Adrenal gland (tissue), 12 donors: ENCODE results near the gene ZXDC. TPM values are rescaled to one million over a fixed set of nuclear protein-coding genes. Genes with fewer than 3 reads are reported as not detected.

Source experiments
- DNase-seq, 7 donors: peaks; one replicate each; pipeline ENCODE4 v3.0.0-alpha.2; 2019 to 2020
- H3K27ac ChIP-seq, 5 donors: fragments of 200-600 bp; sonication (generic) in 4 of 5; 1 replicate in 3 of 5; 2 replicates in 2 of 5; pipeline versions ENCODE4 v1.5.1 to v1.8.0; 2016 to 2020; ENCODE audit warnings: mild to moderate bottlenecking in 1 of 5
- H3K27me3 ChIP-seq: fragments of 200-600 bp; 2 replicates; pipeline ENCODE4 v1.8.0; 2021
- H3K36me3 ChIP-seq, 2 donors: fragments of 200-600 bp; replicated peaks in 1 of 2; 1 replicate in 1 of 2; 2 replicates in 1 of 2; pipeline versions ENCODE4 v1.5.1 to v1.8.0; 2018 to 2022
- H3K4me1 ChIP-seq, 2 donors: fragments of 200-600 bp; replicated peaks in 1 of 2; 1 replicate in 1 of 2; 2 replicates in 1 of 2; pipeline versions ENCODE4 v1.5.1 to v1.8.0; 2018 to 2021
- H3K4me3 ChIP-seq, 4 donors: fragments of 200-600 bp; sonication (generic) in 3 of 4; one replicate each; pipeline ENCODE4 v1.5.1; 2016 to 2018
- H3K9me3 ChIP-seq, 3 donors: fragments of 200-600 bp; sonication (generic) in 1 of 3; replicated peaks in 1 of 3; 1 replicate in 2 of 3; 2 replicates in 1 of 3; pipeline versions ENCODE4 v1.5.1 to v1.8.0; 2016 to 2021
- POLR2A ChIP-seq, 2 donors: fragments of 450-650 bp; IDR thresholded peaks; one replicate each; pipeline ENCODE4 v1.6.1; 2017; ENCODE audit warnings: antibody characterized with exemption in 2 of 2, mild to moderate bottlenecking in 2 of 2, moderate library complexity in 1 of 2
- WGBS, 4 donors: extraction: QIAGEN DNeasy Blood & Tissue Kit in 2 of 4; methylation state at CpG; one replicate each; pipeline versions ENCODE4 v1.1.5 to v1.1.7; 2013 to 2017; 5-methylcytosine and 5-hydroxymethylcytosine counted together
- intact Hi-C, 2 donors: fragments of 100-400 bp; cut with DNase I; formaldehyde crosslinking; loops; one replicate each; pipeline versions ENCODE4 v1.14.1 to v1.15.0; 2022 to 2023
- polyA plus RNA-seq, 3 donors: library from polyadenylated mRNA; stranded (reverse); fragments of 200-250 nt in 2 of 3; fragments of 350-450 nt in 1 of 3; fragmentation: Illumina TruSeq in 1 of 3; extraction: RNeasy Lipid Tissue Mini Kit (QIAGEN cat#74804) in 1 of 3; gene quantifications; one replicate each; pipeline ENCODE4 v1.2.3, GENCODE V29; 2013 to 2014
- total RNA-seq, 9 donors: library from RNA; depleted of rRNA in 4 of 9; stranded (reverse); fragments of >200 nt in 4 of 9; fragments of 120-200 nt in 1 of 9; fragmentation: NEBNext Ultra II Directional in 1 of 9; extraction: Animal tissue kit (Norgen Biotek cat#: 25700) in 1 of 9; gene quantifications; one replicate each; pipeline versions ENCODE4 v1.1.0 to v1.2.4, GENCODE V29; 2013 to 2023
- TF ChIP-seq, protein P1 (sequence below), 6 experiments: fragments of 450-650 bp in 4 of 6; fragments of 200-600 bp in 2 of 6; sonication (generic) in 1 of 6; IDR thresholded peaks; 1 replicate in 5 of 6; 2 replicates in 1 of 6; pipeline versions ENCODE4 v1.5.1 to v1.8.0; 2016 to 2021; ENCODE audit warnings: antibody characterized with exemption in 6 of 6, mild to moderate bottlenecking in 2 of 6, moderate library complexity in 1 of 6
- donor health status: healthy with polysubstance abuse.
- donor health status: Bipolar disorder and iron deficiency.
- donor health status: DM: yes; HTN: yes; CAD: no.
- donor health status: DM: no; HTN: no; CAD: no.
- donor health status: DM: no; HTN: no; CAD: no.
- donor health status: DM: yes; HTN: yes; CAD: no.

ZXDC gene
- total and polyA plus RNA-seq, 12 donors = 16.4 to 45.2 (median 30.3) TPM

DNA sequence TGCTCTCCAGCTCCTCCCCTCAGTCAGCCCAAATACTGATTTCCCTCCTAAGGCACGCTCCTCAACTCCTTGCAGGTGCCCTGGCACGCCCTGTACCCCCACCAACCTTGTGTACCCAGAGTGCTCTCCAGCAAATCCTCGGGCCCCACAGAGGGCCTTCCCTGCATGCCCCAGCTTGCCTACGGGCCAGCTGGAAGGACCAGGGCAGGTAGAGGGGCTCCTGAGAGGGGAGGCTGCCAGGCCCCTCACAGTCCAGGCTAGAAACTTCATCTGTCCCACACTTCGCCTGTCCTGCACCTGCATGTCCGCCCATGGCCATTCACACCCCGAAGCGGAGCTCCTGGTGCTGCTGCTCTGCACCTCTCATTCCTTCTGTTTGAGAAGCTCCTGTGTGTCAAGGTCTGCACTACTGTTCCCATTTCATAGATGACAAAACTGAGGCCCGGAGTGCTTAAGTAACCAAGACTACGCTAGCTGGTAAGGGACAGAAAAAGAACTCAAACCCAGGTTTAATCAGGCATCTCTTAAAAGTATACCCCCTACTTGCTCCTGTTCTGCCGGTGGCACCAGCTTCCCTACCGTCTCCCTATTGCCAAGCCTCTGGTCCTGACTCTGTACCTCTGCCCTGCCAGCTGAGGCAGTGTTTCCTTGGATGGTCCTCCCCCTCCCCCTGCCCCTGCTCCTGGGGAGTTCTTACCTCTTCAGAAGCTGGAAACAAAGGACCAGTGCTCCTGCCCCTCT, 35.6 kb downstream of the ZXDC start:
- intact Hi-C loops = no loop called here
- no peaks in the 10 kb centered on the region for H3K4me1 ChIP-seq
- no peak for TF ChIP-seq POLR2A (IDR thresholded peaks at IDR 0.05)
- TF ChIP-seq, protein P1, sequence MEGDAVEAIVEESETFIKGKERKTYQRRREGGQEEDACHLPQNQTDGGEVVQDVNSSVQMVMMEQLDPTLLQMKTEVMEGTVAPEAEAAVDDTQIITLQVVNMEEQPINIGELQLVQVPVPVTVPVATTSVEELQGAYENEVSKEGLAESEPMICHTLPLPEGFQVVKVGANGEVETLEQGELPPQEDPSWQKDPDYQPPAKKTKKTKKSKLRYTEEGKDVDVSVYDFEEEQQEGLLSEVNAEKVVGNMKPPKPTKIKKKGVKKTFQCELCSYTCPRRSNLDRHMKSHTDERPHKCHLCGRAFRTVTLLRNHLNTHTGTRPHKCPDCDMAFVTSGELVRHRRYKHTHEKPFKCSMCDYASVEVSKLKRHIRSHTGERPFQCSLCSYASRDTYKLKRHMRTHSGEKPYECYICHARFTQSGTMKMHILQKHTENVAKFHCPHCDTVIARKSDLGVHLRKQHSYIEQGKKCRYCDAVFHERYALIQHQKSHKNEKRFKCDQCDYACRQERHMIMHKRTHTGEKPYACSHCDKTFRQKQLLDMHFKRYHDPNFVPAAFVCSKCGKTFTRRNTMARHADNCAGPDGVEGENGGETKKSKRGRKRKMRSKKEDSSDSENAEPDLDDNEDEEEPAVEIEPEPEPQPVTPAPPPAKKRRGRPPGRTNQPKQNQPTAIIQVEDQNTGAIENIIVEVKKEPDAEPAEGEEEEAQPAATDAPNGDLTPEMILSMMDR (IDR thresholded peaks at IDR 0.05) = no peak
- no peaks in the 10 kb centered on the region for H3K27me3 ChIP-seq
- H3K4me3 ChIP-seq = no peak overlapping the region
- H3K27ac ChIP-seq = no peak overlapping the region
- H3K9me3 ChIP-seq = no peaks in the 10 kb centered on the region
- peak in 2 of 7 donors; percentile 6 to 37 for DNase-seq
- 90 to 99% (median 95%) methylated on average over 10 to 12 of the region's 12 CpGs for WGBS, 4 donors
- peaks cover 0 to 32% of the 10 kb centered on the region in 2 donors for H3K36me3 ChIP-seq

DNA sequence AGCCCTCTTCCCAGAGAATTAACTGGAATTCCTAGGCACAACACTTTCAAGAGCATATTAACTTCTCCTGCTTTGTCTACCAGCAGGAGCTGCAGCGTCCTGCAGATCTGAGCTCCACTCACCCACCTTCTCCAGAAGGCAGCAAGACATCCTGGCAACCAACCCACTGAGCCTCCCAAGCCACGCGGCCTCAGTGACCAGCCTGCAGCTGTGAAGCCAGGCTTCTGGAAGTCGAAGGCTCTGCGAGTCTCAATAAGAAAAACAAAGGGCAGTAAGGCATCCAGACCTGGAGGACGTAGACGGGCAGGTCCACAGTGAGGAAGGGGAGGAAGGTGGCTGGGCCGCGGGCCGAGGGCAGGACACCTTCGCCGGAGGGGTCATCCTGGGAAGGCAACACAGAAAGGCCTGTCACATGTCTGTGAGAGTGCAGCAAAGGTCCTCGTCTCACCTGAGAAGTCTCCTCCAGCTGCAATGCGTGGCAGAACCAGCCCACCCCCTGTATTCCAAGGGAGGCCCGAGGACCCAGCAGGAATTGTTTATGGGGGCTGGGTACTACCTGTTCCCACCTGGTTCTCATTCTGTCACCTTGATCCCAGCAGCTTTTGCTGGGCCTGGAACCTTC, 36.2 kb downstream of the ZXDC start:
- H3K4me1 ChIP-seq = no peaks in the 10 kb centered on the region
- no peak overlapping the region for H3K27ac ChIP-seq
- H3K27me3 ChIP-seq = no peaks in the 10 kb centered on the region
- peak in 2 of 7 donors; percentile 9 to 17 for DNase-seq
- no peak overlapping the region for H3K4me3 ChIP-seq
- no peak for TF ChIP-seq POLR2A (IDR thresholded peaks at IDR 0.05)
- TF ChIP-seq, protein P1 (IDR thresholded peaks at IDR 0.05) = no peak
- intact Hi-C loops = no loop called here
- H3K36me3 ChIP-seq = peaks cover 0 to 32% of the 10 kb centered on the region in 2 donors
- no peaks in the 10 kb centered on the region for H3K9me3 ChIP-seq
- WGBS, 4 donors = 94 to 97% (median 96%) methylated on average over 14 to 15 of the region's 15 CpGs

DNA sequence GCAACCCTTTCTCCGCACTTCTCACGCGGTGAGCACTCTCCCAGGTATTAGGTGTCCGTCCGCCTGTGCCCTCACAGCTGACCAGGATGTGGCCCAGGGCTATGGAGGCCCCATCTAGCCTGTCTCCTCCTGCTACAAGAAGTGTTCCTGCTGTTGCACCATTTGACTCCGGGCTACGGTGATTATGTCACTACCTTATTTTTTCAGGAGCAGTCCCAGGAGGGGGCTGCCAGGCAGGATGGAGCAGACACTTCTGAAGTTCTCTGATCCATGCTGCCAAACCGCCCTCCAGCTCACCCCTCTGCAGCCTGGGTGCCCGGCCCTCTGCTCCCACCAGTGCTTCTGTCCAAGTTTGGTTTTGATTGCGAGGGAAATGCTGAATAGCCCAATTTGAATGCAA, 36.9 kb downstream of the ZXDC start:
- intact Hi-C loops = no loop called here
- Histone ChIP-seq H3K36me3 (peaks cover 0 to 32% of the 10 kb centered on the region in 2 donors), H3K4me1 (no peaks in the 10 kb centered on the region), H3K27me3 (no peaks in the 10 kb centered on the region), H3K27ac (no peak overlapping the region), H3K4me3 (no peak overlapping the region), H3K9me3 (no peaks in the 10 kb centered on the region)
- DNase-seq = peak in 2 of 7 donors; percentile 6 to 40
- 88 to 96% (median 94%) methylated on average over 9 to 10 of the region's 10 CpGs for WGBS, 4 donors
- TF ChIP-seq, protein P1 (IDR thresholded peaks at IDR 0.05) = no peak
- TF ChIP-seq POLR2A (IDR thresholded peaks at IDR 0.05) = no peak

DNA sequence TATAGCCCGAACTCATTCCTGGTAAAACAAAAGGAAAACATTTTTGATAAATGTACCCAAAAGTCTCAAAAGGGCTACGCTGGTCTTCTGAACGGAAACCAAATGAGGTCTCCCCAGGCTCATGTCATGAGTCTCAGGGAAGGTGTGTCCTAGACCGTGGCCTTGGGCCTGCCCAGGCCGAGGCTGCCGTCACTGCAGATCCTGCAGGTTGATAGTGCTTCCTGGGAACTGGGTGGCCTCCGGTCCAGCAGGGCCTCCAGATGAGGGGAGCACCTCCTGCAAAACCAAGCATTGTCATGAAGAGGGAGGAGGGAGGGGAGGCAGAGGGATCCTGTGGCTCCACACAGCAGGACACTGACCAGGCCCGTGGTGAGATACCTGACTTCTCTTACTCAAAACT, 37.5 kb downstream of the ZXDC start:
- H3K9me3 ChIP-seq = no peaks in the 10 kb centered on the region
- no peak overlapping the region for H3K4me3 ChIP-seq
- no peaks in the 10 kb centered on the region for H3K4me1 ChIP-seq
- 61 to 86% (median 67%) methylated on average over 7 to 8 of the region's 8 CpGs for WGBS, 4 donors
- peaks cover 0 to 32% of the 10 kb centered on the region in 2 donors for H3K36me3 ChIP-seq
- intact Hi-C loops = no loop called here
- peak in 6 of 7 donors; percentile 14 to 48 (median 28) for DNase-seq
- no peaks in the 10 kb centered on the region for H3K27me3 ChIP-seq
- TF ChIP-seq, protein P1 (IDR thresholded peaks at IDR 0.05) = no peak
- TF ChIP-seq POLR2A (IDR thresholded peaks at IDR 0.05) = no peak
- H3K27ac ChIP-seq = no peak overlapping the region
